Type B pancreatic cell (in vitro differentiated cells): ENCODE data around the gene DDX3X. TPM values are rescaled to one million over a fixed set of nuclear protein-coding genes. Genes with fewer than 3 reads are reported as not detected.

Source experiments
- DNase-seq: peaks from one replicate; pipeline ENCODE4 v3.0.0; 2021; ENCODE audit warnings: mixed read lengths; ENCODE audit not compliant: unreplicated experiment; ENCODE audit errors: extremely low spot score
- H3K27ac Mint-ChIP-seq: 2 replicates; pipeline ENCODE4 v1.8.0; 2021; ENCODE audit warnings: mild to moderate bottlenecking, mixed read lengths
- H3K27me3 Mint-ChIP-seq: 2 replicates; pipeline ENCODE4 v1.8.0; 2021; ENCODE audit warnings: mixed read lengths
- H3K36me3 Mint-ChIP-seq: 2 replicates; pipeline ENCODE4 v1.8.0; 2021; ENCODE audit warnings: mixed read lengths
- H3K4me1 Mint-ChIP-seq: one replicate; pipeline ENCODE4 v1.8.0; 2021; ENCODE audit warnings: mixed read lengths; ENCODE audit not compliant: unreplicated experiment
- H3K4me3 Mint-ChIP-seq: 2 replicates; pipeline ENCODE4 v1.8.0; 2021; ENCODE audit warnings: mild to moderate bottlenecking, mixed read lengths
- H3K9me3 Mint-ChIP-seq: 2 replicates; pipeline ENCODE4 v1.8.0; 2021; ENCODE audit warnings: mixed read lengths
- CTCF ChIP-seq: fragments of 200-600 bp; sonication (generic); conservative IDR thresholded peaks from 2 replicates; pipeline ENCODE4 v1.5.0; 2021; ENCODE audit warnings: antibody characterized with exemption, mild to moderate bottlenecking
- total RNA-seq: library from RNA; stranded (reverse); gene quantifications from 2 replicates; pipeline ENCODE4 v1.2.1, GENCODE V29; 2021; ENCODE audit warnings: low replicate concordance

Gene DDX3X
- total RNA-seq, 1 donor from 2014 or later: 255 TPM

- Mint-ChIP-seq H3K9me3 (no peaks in the 10 kb centered on the region), H3K27ac (no peak overlapping the region)
Observed at GRCh38 chrX:41317477-41318208, 16.3 kb upstream of the DDX3X start.

DNA sequence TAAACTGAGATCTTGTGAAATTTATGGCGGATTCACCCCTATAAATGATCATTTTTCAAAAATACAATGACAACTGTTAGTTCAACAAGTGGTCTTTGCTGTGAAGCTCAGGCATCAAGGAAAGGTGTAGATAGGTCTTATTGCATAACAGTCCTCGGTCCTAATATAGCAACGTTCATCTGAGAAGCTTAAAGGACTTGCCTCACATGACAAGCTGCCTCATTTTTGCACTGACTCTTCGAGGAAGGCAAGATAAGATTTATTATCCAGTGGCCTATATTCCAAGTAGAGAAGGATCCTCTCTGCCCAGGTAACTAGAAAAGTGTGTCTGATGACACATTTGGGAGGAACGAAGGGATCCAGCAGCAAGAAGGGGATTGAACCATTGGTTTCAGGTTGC, 13.6 kb upstream of the DDX3X start:
- TF ChIP-seq CTCF: no peak
- Mint-ChIP-seq H3K27me3 (no peaks in the 10 kb centered on the region), H3K36me3 (no peaks in the 10 kb centered on the region), H3K27ac (no peak overlapping the region), H3K9me3 (no peaks in the 10 kb centered on the region), H3K4me1 (no peaks in the 10 kb centered on the region), H3K4me3 (no peak overlapping the region)
- DNase-seq: no peak

More at GRCh38 chrX:41317477-41318208, 16.3 kb upstream of the DDX3X start:
- Mint-ChIP-seq H3K27me3 (no peaks in the 10 kb centered on the region), H3K36me3 (no peaks in the 10 kb centered on the region), H3K4me3 (no peak overlapping the region), H3K4me1 (no peaks in the 10 kb centered on the region)
- TF ChIP-seq CTCF: no peak
- DNase-seq: no peak

DNA sequence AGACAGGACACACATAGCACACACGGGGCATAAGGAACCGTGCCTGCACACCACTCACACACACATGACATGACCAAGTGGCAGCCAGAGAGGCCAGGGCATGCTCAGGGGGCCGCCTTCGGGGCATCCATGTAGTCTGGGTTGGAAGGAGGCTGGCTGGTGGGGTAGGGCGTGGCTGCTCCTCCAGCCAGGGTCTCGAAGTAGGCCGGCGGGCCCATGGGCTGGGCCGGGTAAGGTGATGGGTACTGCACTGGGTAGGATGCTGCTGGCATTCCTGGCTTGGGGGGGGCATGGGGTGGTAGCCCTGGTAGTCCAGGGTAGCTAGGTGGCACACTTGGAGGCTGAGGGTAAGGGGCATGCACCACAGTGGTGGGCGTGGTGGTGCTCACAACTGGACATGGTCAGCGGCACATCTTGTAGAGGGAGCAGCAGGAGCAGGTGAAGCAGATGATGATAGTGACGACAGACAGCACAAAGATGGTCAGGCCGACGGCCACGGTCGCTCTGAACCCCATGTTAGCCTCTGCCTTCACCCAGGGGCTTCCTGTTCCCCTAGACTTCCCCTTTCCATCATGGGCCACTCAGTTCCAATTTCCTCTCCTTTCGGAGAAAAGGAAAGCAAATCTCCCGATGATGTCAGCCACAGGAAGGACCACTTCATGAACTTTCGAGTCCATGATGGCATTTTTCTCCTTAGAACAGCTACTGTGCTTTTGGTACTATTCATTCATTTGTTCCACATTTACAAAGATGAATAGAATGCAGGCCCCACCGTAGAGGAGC, 10.9 kb upstream of the DDX3X start:
- Mint-ChIP-seq H3K36me3 (no peaks in the 10 kb centered on the region), H3K27me3 (no peaks in the 10 kb centered on the region), H3K9me3 (no peaks in the 10 kb centered on the region), H3K4me1 (no peaks in the 10 kb centered on the region), H3K27ac (no peak overlapping the region), H3K4me3 (no peak overlapping the region)
- TF ChIP-seq CTCF: no peak
- DNase-seq: no peak

DNA sequence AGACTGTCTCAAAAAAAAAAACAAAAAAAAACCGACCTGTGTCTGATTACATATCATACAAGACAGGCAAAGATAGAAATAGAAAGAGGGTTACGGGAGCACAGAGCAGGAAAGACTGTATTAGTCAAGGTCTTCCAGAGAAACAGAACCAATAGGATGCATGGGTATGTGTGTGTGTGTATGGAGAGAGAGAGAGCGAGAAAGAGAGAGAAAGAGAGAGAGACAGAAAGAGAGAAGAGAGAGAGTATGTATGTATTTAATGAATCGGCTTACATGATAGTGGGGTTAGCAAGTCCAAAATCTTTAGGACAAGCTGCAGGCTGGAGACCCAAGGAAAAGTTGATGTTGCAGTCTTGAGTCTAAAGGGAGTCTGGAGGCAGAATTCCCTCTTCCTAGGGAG, 7.5 kb upstream of the DDX3X start:
- no peaks in the 10 kb centered on the region for H3K9me3 Mint-ChIP-seq

GRCh38 chrX:41327341-41327740, 6.6 kb upstream of the DDX3X start:
- H3K9me3 Mint-ChIP-seq: no peaks in the 10 kb centered on the region
- no peaks in the 10 kb centered on the region for H3K4me1 Mint-ChIP-seq
- no peak overlapping the region for H3K27ac Mint-ChIP-seq

More for the DNA sequence above, 7.5 kb upstream of the DDX3X start:
- no peaks in the 10 kb centered on the region for H3K27me3 Mint-ChIP-seq
- no peak overlapping the region for H3K4me3 Mint-ChIP-seq
- no peak for TF ChIP-seq CTCF
- no peaks in the 10 kb centered on the region for H3K4me1 Mint-ChIP-seq
- DNase-seq: no peak
- H3K36me3 Mint-ChIP-seq: no peaks in the 10 kb centered on the region
- H3K27ac Mint-ChIP-seq: no peak overlapping the region

More at GRCh38 chrX:41327341-41327740, 6.6 kb upstream of the DDX3X start:
- Mint-ChIP-seq H3K36me3 (no peaks in the 10 kb centered on the region), H3K27me3 (no peaks in the 10 kb centered on the region), H3K4me3 (no peak overlapping the region)
- no peak for DNase-seq
- no peak for TF ChIP-seq CTCF
